HG03139 (cell line): ENCODE results near the gene ADAMTS17.

Source experiments
- ATAC-seq: cut with Tn5 transposase; IDR thresholded peaks from one replicate; pipeline ENCODE4 v1.9.1; 2021; ENCODE audit not compliant: unreplicated experiment

The ADAMTS17 gene

GRCh38 chr15:100141311-100142001 lies 200.3 kb downstream of the ADAMTS17 start:
- ATAC-seq = no peak

- no peak for ATAC-seq
These were observed 201.1 kb downstream of the ADAMTS17 start for GRCh38 chr15:100140527-100141308.

GRCh38 chr15:100134586-100134985 lies 207.2 kb downstream of the ADAMTS17 start:
- no peak for ATAC-seq

- no peak for ATAC-seq
These were observed 207.6 kb downstream of the ADAMTS17 start for GRCh38 chr15:100134089-100134583.

GRCh38 chr15:100133001-100133400 lies 208.8 kb downstream of the ADAMTS17 start:
- ATAC-seq = no peak

GRCh38 chr15:100132309-100132708 lies 209.5 kb downstream of the ADAMTS17 start:
- ATAC-seq = no peak

- ATAC-seq = no peak
These were observed 210.2 kb downstream of the ADAMTS17 start for GRCh38 chr15:100131321-100132224.

GRCh38 chr15:100129677-100130076 lies 212.1 kb downstream of the ADAMTS17 start:
- no peak for ATAC-seq

GRCh38 chr15:100125401-100126191 lies 216.2 kb downstream of the ADAMTS17 start:
- no peak for ATAC-seq

GRCh38 chr15:100124936-100125335 lies 216.8 kb downstream of the ADAMTS17 start:
- no peak for ATAC-seq

GRCh38 chr15:100124361-100124760 lies 217.4 kb downstream of the ADAMTS17 start:
- no peak for ATAC-seq

- no peak for ATAC-seq
These were observed 218.2 kb downstream of the ADAMTS17 start for GRCh38 chr15:100123611-100124010.

- no peak for ATAC-seq
These were observed 220.5 kb downstream of the ADAMTS17 start for GRCh38 chr15:100121285-100121684.

- no peak for ATAC-seq
These were observed 221.7 kb downstream of the ADAMTS17 start for GRCh38 chr15:100120111-100120510.

GRCh38 chr15:100118546-100118945 lies 223.2 kb downstream of the ADAMTS17 start:
- ATAC-seq = no peak

- ATAC-seq = no peak
These were observed 225.2 kb downstream of the ADAMTS17 start for GRCh38 chr15:100116416-100117190.

GRCh38 chr15:100115711-100116090 lies 226.1 kb downstream of the ADAMTS17 start:
- ATAC-seq = no peak

GRCh38 chr15:100115066-100115710 lies 226.6 kb downstream of the ADAMTS17 start:
- no peak for ATAC-seq

- no peak for ATAC-seq
These were observed 227.2 kb downstream of the ADAMTS17 start for GRCh38 chr15:100114571-100114970.
